Stimulated activated CD8-positive, alpha-beta memory T cell treated with anti-CD3 and anti-CD28 coated beads, Interleukin-15, amount 100 ng/mL, for 1 hour (primary cell): Measurements from ENCODE around the gene ELMO1.

Experiments used
- DNase-seq: peaks from one replicate; pipeline ENCODE4 v3.0.0-alpha.2; 2020; ENCODE audit warnings: low read depth

The ELMO1 gene

GRCh38 chr7:37267251-37267650, 181.4 kb downstream of the ELMO1 start:
- no peak for DNase-seq

GRCh38 chr7:37265876-37266275, 182.8 kb downstream of the ELMO1 start:
- DNase-seq: no peak

DNA sequence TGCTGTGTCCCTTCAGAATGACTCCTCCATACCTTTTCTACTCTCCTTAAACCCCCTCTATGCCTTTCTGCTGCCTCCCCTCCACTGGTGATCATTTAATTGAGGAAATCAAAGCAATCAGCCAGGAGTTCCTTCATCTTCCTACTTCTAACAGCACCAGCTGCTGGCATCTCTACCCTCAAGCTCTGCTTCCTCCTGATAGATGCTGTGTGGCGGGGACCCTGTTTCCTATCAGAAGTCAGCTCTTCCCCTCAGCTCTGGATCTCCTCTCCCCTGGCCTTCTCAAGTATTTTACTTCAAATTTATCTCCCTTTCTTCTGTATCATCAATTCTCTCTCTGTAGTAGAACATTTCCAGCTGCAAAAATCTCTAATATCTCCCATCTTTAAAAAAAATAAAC, 183.7 kb downstream of the ELMO1 start:
- DNase-seq: no peak

- no peak for DNase-seq
Observed at GRCh38 chr7:37262181-37262580, 186.5 kb downstream of the ELMO1 start.

DNA sequence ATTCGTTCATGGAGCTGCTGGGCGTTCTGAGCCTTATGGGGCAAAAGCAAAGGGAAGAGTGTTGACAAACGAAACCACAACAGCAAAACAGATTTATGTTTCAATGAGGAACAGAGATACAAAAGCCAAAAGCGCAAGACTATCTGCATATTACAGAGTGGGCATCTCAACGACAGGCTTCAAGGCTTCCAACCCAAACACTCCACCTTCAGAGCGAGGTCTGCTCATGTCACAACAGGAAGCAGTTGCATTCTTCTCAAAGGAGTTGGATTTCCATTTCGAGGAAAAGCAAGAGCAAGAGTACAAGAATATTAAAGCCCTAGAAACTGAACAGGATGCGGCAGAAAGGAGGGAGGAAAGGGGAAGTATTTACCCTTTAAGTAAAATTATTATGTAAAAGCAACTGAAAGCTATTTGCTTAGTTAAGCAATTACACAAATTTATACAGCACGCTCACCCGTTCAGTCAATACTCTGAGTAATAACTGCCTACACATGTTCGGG, 189.3 kb downstream of the ELMO1 start:
- DNase-seq: no peak

DNA sequence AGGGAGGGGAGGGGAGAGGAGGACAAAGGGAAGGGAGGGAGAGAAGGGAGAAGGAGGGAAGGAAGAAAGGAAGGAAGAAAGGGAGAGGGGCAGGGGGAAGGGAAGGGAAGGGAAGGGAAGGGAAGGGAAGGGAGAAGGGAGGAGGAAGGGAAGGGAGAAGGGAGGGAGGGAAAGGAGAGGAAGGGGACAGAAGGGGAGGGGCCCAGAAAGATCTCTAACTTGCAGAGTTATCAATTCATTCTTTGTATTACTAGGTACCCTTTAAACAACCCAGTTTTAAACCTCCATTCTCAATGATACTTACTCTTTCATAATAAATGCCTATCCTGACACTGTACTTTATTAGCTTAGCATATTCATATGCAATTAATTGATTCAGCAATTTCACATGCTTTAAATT, 192.0 kb downstream of the ELMO1 start:
- DNase-seq: no peak

GRCh38 chr7:37255327-37255944, 193.2 kb downstream of the ELMO1 start:
- no peak for DNase-seq

DNA sequence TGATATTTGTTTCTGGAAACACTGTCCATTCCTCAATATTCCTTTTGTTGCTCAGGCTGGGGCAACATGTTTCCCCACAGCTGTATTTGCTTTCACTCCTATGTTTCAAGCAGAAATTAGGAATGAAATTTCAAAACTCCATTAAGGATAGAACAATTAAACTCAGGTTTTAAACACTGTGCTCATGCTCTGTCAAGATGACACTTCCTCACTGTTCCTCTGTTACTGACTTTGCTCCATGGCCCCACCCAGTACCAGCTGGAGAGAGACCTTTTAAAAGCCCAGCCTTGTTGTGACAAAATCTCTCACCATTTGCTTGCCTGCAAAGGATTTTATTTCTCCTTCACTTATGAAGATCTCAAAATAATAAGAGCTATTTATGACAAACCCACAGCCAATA, 197.4 kb downstream of the ELMO1 start:
- no peak for DNase-seq

- no peak for DNase-seq
Observed at GRCh38 chr7:37249240-37249639, 199.4 kb downstream of the ELMO1 start.

DNA sequence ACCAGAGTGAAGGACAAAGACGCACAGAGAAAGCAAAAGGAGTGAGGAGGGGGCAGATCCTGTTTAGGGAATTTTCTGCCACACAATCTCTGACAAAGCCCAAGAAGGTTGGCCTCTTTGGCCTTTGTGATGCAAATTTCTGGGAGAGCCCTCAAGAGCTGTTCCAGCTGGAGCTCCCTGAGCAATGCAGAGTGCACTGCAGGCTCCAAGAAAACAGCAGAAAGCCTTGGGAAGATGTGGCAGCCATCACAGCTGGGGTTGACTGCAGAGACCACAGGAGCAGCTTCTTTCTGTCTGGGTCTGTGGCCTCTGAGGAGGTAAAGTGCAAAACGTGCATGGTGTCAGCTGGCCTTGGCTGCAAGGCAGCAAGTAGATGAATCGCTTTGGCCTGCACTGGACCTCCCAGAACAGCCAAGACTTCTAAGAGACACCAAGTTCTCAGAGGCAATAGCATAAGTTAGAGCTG, 200.2 kb downstream of the ELMO1 start:
- DNase-seq: no peak

DNA sequence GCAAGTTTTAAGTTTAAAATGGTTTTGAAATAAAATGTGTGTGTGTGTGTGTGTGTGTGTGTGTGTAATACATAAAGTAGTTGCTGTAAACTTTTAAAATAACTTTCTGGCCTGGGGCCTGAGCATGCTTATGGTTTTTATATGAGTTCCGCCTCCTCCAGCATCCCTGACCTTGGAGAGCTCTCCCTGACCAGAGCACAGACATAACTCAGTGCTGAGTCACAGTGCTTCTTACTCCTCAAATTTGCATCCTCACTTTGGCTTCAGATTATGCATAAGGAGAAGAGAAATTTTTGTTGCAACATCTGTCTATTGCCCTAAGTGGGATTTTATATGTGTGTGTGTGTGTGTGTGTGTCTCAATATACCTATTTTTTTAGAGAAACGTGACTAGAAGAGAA, 200.8 kb downstream of the ELMO1 start:
- DNase-seq: no peak

DNA sequence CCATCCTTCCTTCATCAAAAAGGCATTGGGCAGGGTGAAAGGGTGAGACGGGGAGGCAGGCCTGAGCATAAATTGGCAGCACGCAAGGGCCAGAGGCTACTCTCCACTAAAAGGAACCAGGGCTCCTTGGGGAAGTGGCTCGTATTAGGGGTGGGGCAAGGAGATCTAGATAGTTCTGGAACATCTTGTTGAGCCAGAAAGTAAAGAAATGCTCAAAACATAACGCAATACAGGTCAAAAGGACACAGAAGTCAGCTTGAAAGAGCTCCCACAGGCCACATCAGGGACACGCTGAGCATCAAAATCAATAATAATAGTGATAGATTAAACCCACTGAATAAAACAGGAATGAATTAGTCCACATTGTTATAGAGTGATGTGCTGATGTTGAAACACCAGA, 203.1 kb downstream of the ELMO1 start:
- no peak for DNase-seq

- no peak for DNase-seq
Observed at GRCh38 chr7:37236906-37237305, 211.8 kb downstream of the ELMO1 start.

GRCh38 chr7:37235813-37236212, 212.9 kb downstream of the ELMO1 start:
- DNase-seq: no peak

GRCh38 chr7:37234928-37235327, 213.7 kb downstream of the ELMO1 start:
- no peak for DNase-seq

DNA sequence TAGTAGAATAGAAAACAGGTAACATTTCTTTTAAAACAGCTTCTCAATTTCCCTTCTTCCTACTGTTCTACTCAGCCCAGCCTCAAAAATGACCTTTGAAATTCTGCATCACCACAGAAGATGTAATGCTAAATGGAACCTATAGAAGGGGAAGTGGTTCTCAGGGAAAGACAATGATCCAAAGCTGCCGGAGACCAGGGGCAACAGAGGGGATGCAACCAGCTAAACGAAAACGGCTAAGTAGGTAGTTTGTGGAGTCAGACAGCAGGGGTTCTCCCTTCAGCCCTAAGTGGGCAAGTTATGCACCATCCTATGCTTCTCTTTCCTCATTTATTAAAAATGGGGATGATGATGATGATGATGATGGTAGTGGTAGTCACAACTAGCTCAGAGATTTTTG, 214.3 kb downstream of the ELMO1 start:
- no peak for DNase-seq

DNA sequence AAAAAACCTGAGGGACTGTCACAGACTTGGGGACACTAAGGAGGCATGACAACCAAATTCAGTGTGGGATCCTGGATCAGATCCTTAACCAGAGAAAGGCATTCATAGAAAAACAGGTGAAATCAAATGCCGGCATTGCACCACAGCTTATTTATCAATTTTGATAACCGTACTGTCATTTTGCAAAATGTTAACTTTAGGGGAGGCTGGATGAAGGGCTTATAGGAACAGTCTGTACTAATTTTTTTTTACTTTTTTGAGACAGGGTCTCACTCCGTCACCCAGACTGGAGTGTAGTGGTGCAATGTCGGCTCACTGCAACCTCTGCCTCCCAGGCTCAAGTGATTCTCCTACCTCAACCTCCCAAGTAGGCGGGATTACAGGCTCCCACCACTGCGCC, 217.1 kb downstream of the ELMO1 start:
- no peak for DNase-seq

DNA sequence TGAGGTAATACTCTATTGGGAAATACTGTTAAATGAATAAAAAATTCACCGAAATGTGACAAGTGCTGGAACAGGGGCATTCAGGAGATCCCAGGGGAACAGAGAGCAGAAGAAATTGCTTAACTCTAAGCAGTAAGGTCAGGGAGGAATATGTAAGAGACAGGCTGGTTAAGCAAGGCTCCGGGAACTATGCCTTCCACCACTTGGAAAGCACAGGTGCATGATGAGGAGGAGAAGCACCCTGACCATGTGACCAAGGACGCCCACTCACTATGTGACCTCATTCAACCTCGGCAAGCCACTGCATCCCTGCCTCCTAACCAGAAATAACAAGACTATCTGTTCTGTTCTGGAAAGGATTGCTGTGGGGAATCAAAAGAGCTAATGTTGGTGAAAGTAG, 218.4 kb downstream of the ELMO1 start:
- DNase-seq: no peak

GRCh38 chr7:37229381-37229780, 219.3 kb downstream of the ELMO1 start:
- no peak for DNase-seq

- DNase-seq: no peak
Observed at GRCh38 chr7:37225285-37225969, 223.2 kb downstream of the ELMO1 start.

GRCh38 chr7:37224746-37225145, 223.9 kb downstream of the ELMO1 start:
- no peak for DNase-seq

GRCh38 chr7:37220664-37221063, 228.0 kb downstream of the ELMO1 start:
- DNase-seq: no peak

DNA sequence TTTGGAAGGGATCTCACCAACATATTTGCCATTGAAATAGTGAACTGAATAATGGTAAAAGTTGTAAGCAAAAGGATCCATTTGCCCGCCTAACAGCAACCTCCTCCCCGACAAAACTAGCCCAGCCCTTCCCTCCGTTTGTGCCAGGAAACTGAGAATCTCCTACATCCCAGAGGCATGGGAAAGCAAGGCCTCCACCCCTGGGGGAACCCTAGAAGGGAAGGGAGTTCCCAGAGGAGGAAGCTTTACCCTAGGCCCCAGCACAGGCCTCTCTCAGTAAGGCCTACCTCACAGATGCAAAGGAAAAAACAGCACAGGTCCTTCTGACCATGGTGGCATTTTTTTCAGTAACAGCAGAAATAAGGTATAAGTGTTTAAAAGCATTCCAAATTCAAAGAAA, 229.7 kb downstream of the ELMO1 start:
- DNase-seq: no peak

DNA sequence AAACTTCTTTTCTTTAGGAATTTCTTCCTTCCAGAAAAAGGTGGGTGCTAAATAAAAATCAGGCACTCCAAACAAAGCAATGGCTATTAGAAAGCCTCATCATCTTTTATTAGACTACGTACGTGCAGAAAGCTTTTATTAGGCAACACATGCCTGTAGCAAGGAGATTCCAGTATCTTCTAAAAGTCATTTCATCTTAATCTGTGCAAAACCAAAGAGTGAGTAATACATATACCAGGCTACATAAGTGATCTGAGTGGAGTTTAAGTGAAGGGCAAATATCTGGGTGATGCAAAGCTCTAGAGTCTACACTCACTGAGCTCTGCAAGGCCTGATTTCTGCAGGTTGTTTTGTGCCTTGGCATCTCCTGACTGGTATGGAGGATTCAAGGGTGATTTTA, 231.7 kb downstream of the ELMO1 start:
- DNase-seq: no peak
